NCI-H2029 (cell line): ENCODE data around the gene CEP57.
"Not testable (repeated sequence)": the region's sequence is repeated elsewhere in the genome, so short reads cannot be mapped to it uniquely, and the experiment has no call there.

Source experiments
- DNase-seq: peaks from one replicate; lab custom pipeline; 2025; lab: John Stamatoyannopoulos, UW

Gene CEP57

GRCh38 chr11:95796501-95796900 lies 6.2 kb downstream of the CEP57 start:
- DNase-seq, result no peak

- DNase-seq, result no peak
These were observed 9.2 kb downstream of the CEP57 start for GRCh38 chr11:95799546-95799945.

GRCh38 chr11:95800438-95800837 lies 10.1 kb downstream of the CEP57 start:
- DNase-seq, result no peak

GRCh38 chr11:95802806-95803205 lies 12.5 kb downstream of the CEP57 start:
- no peak for DNase-seq

GRCh38 chr11:95803973-95804372 lies 13.7 kb downstream of the CEP57 start:
- no peak for DNase-seq

GRCh38 chr11:95805869-95806268 lies 15.6 kb downstream of the CEP57 start:
- DNase-seq, result no peak

- not testable (repeated sequence) for DNase-seq
These were observed 16.2 kb downstream of the CEP57 start for GRCh38 chr11:95806464-95806863.

- DNase-seq, result not testable (repeated sequence)
These were observed 20.8 kb downstream of the CEP57 start for GRCh38 chr11:95811052-95811451.

GRCh38 chr11:95816037-95816436 lies 25.7 kb downstream of the CEP57 start:
- no peak for DNase-seq

GRCh38 chr11:95821640-95822039 lies 31.3 kb downstream of the CEP57 start:
- DNase-seq, result no peak

GRCh38 chr11:95827696-95828095 lies 37.4 kb downstream of the CEP57 start:
- DNase-seq, result no peak

GRCh38 chr11:95829580-95830259 lies 39.4 kb downstream of the CEP57 start:
- no peak for DNase-seq

- no peak for DNase-seq
These were observed 41.0 kb downstream of the CEP57 start for GRCh38 chr11:95831198-95831883.

GRCh38 chr11:95832763-95833162 lies 42.5 kb downstream of the CEP57 start:
- DNase-seq, result no peak

- no peak for DNase-seq
These were observed 43.1 kb downstream of the CEP57 start for GRCh38 chr11:95833378-95833777.

GRCh38 chr11:95835351-95835750 lies 45.1 kb downstream of the CEP57 start:
- no peak for DNase-seq

- peak; percentile 23 for DNase-seq
These were observed 45.6 kb downstream of the CEP57 start for GRCh38 chr11:95835768-95836488.

GRCh38 chr11:95845167-95845566 lies 54.9 kb downstream of the CEP57 start:
- no peak for DNase-seq

- DNase-seq, result no peak
These were observed 59.0 kb downstream of the CEP57 start for GRCh38 chr11:95849087-95849825.

GRCh38 chr11:95850137-95850536 lies 59.8 kb downstream of the CEP57 start:
- DNase-seq, result no peak

GRCh38 chr11:95853138-95853537 lies 62.8 kb downstream of the CEP57 start:
- DNase-seq, result no peak

- DNase-seq, result no peak
These were observed 63.6 kb downstream of the CEP57 start for GRCh38 chr11:95853862-95854261.
